Gastroesophageal sphincter (tissue), 4 donors: Measurements from ENCODE around the gene SOST. TPM values are rescaled to one million over a fixed set of nuclear protein-coding genes. Genes with fewer than 3 reads are reported as not detected.

ENCODE experiments used
- ATAC-seq: fragments of 150-250 bp; one replicate; pipeline ENCODE4 v1.9.1; 2016; ENCODE audit warnings: mild to moderate bottlenecking, moderate library complexity
- H3K27ac ChIP-seq, 4 donors: fragments of 200-600 bp; sonication (generic) in 3 of 4; 1 replicate in 3 of 4; 2 replicates in 1 of 4; pipeline ENCODE4 v1.5.1; 2016 to 2019
- H3K27me3 ChIP-seq: fragments of 200-600 bp; sonication (generic); one replicate; pipeline ENCODE4 v1.5.1; 2019
- H3K36me3 ChIP-seq, 2 donors: fragments of 200-600 bp; sonication (generic); one replicate each; pipeline ENCODE4 v1.5.1; 2019; ENCODE audit warnings: control low read depth in 1 of 2
- H3K4me1 ChIP-seq, 3 donors: fragments of 200-600 bp; sonication (generic); 1 replicate in 2 of 3; 2 replicates in 1 of 3; pipeline ENCODE4 v1.5.1; 2016 to 2019; ENCODE audit warnings: control low read depth in 2 of 3
- H3K4me3 ChIP-seq, 2 donors: fragments of 200-600 bp; sonication (generic); one replicate each; pipeline ENCODE4 v1.5.1; 2019; ENCODE audit warnings: mild to moderate bottlenecking in 1 of 2, moderate library complexity in 1 of 2
- H3K9me3 ChIP-seq, 3 donors: fragments of 200-600 bp; sonication (generic); one replicate each; pipeline ENCODE4 v1.5.1; 2017 to 2019; ENCODE audit warnings: control low read depth in 2 of 3
- EP300 ChIP-seq: sonication (generic); formaldehyde crosslinking; IDR thresholded peaks from one replicate; pipeline ENCODE4 v1.6.1; 2017; ENCODE audit warnings: antibody characterized with exemption, mild to moderate bottlenecking
- POLR2A ChIP-seq, 2 donors: fragments of 450-650 bp; IDR thresholded peaks; one replicate each; pipeline ENCODE4 v1.6.1; 2017; ENCODE audit warnings: antibody characterized with exemption in 2 of 2, mild to moderate bottlenecking in 2 of 2, moderate library complexity in 1 of 2
- POLR2AphosphoS5 ChIP-seq: sonication (generic); formaldehyde crosslinking; IDR thresholded peaks from one replicate; pipeline ENCODE4 v1.6.1; 2017; ENCODE audit warnings: antibody characterized with exemption
- WGBS, 2 donors: methylation state at CpG; one replicate each; pipeline ENCODE4 v1.1.5; 2018; ENCODE audit warnings: low coverage in 1 of 2; 5-methylcytosine and 5-hydroxymethylcytosine counted together
- total RNA-seq, 4 donors: library from RNA; depleted of rRNA; stranded (reverse); fragments of >200 nt; gene quantifications; one replicate each; pipeline ENCODE4 v1.1.0, GENCODE V29; 2016
- TF ChIP-seq, protein P1 (sequence below), 4 experiments: fragments of 200-600 bp in 2 of 4; fragments of 450-650 bp in 2 of 4; sonication (generic) in 1 of 4; IDR thresholded peaks; one replicate each; pipeline ENCODE4 v1.5.1; 2017 to 2019; ENCODE audit warnings: antibody characterized with exemption in 4 of 4, mild to moderate bottlenecking in 2 of 4, moderate library complexity in 2 of 4

SOST gene
- total RNA-seq, 4 donors from 2014 or later = 0.27 TPM; not detected in 3

DNA sequence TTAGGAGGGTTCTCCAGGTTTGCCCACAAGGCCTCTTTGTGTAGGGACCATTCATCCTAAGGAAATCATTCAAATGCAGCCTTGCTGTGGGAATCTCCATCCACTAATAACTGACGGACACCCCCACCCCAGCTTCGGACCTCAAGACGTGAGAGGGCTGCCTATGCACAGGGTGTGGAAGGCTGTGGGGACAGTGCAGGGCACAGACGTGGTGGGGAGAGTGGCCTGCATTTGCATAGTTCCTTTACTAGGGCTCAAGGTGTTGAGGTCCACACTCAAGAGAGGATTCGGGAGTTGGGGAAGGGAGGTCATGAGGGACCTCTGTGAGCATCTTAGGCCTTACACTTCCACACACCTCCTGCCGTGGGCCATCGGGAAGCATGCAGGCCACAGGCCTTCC is 10.4 kb upstream of the SOST start:
- peaks cover 0 to 34% (median 3%) of the 10 kb centered on the region in 3 donors for H3K4me1 ChIP-seq
- no peaks in the 10 kb centered on the region for H3K9me3 ChIP-seq
- TF ChIP-seq POLR2A (IDR thresholded peaks at IDR 0.05) (no peak), EP300 (no peak), POLR2AphosphoS5 (no peak)
- TF ChIP-seq, protein P1, sequence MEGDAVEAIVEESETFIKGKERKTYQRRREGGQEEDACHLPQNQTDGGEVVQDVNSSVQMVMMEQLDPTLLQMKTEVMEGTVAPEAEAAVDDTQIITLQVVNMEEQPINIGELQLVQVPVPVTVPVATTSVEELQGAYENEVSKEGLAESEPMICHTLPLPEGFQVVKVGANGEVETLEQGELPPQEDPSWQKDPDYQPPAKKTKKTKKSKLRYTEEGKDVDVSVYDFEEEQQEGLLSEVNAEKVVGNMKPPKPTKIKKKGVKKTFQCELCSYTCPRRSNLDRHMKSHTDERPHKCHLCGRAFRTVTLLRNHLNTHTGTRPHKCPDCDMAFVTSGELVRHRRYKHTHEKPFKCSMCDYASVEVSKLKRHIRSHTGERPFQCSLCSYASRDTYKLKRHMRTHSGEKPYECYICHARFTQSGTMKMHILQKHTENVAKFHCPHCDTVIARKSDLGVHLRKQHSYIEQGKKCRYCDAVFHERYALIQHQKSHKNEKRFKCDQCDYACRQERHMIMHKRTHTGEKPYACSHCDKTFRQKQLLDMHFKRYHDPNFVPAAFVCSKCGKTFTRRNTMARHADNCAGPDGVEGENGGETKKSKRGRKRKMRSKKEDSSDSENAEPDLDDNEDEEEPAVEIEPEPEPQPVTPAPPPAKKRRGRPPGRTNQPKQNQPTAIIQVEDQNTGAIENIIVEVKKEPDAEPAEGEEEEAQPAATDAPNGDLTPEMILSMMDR (IDR thresholded peaks at IDR 0.05) = no peak
- 76 to 90% methylated on average over 2 to 5 of the region's 7 CpGs for WGBS, 2 donors
- ATAC-seq = no peak
- H3K4me3 ChIP-seq = no peak overlapping the region
- no peaks in the 10 kb centered on the region for H3K27me3 ChIP-seq
- peak overlapping the region in 3 of 4 donors; percentile 19 to 43 (median 26) for H3K27ac ChIP-seq
- H3K36me3 ChIP-seq = peaks cover 0 to 80% of the 10 kb centered on the region in 2 donors

DNA sequence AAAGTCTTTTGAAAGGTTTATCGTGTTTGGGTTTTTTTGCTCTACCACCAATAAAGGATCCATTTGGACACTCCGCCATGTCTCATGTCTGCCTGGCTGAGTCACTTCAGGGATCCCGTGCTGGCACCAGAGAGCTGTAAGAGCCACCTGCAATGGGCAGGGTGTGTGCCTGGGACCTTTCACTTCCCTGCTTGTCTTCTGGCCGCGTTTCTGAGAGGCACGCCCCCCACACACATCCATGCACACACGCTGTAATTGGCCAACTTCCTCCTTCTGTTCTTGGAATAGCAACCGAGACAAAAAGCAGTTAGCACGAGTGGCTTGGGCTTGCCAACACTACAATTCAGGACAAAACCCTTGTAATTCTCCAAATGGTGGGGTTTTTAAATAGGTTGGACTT is 9.8 kb upstream of the SOST start:
- Histone ChIP-seq H3K36me3 (peaks cover 0 to 74% of the 10 kb centered on the region in 2 donors), H3K4me3 (no peak overlapping the region), H3K9me3 (no peaks in the 10 kb centered on the region), H3K4me1 (peaks cover 0 to 34% (median 3%) of the 10 kb centered on the region in 3 donors), H3K27ac (peak overlapping the region in 2 of 4 donors; percentile 19 to 26), H3K27me3 (no peaks in the 10 kb centered on the region)
- WGBS, 2 donors = 49 to 81% methylated on average over 2 to 5 of the region's 9 CpGs
- TF ChIP-seq POLR2AphosphoS5 (no peak), POLR2A (IDR thresholded peaks at IDR 0.05) (no peak), EP300 (no peak)
- TF ChIP-seq, protein P1 (IDR thresholded peaks at IDR 0.05) = no peak
- ATAC-seq = peak; percentile 66

DNA sequence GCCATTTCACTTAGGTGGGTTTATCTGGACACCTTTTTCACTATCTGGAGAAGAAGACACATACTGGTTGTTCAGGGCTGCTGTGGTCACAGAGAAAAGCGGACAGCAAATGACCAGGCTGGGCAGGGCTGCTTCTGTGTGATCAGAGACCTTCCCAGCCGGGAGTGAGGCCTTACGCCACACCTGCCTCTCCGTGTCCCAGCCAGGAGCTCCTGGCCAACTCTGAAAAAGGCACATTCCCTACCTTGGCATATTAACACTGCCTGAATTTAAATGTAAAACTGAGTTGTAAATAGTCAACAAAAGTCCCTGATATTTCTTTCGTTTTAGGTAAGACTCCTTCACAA is 9.1 kb upstream of the SOST start:
- TF ChIP-seq, protein P1 (IDR thresholded peaks at IDR 0.05) = no peak
- TF ChIP-seq EP300 = no peak
- TF ChIP-seq POLR2A (IDR thresholded peaks at IDR 0.05) = no peak
- TF ChIP-seq POLR2AphosphoS5 = no peak
- WGBS, 2 donors = 50 to 69% methylated on average over 2 to 5 of the region's 5 CpGs
- Histone ChIP-seq H3K9me3 (no peaks in the 10 kb centered on the region), H3K4me3 (no peak overlapping the region), H3K4me1 (peaks cover 0 to 32% (median 3%) of the 10 kb centered on the region in 3 donors), H3K36me3 (peaks cover 0 to 67% of the 10 kb centered on the region in 2 donors), H3K27ac (peak overlapping the region in 1 of 4 donors; percentile 15), H3K27me3 (no peaks in the 10 kb centered on the region)
- no peak for ATAC-seq

DNA sequence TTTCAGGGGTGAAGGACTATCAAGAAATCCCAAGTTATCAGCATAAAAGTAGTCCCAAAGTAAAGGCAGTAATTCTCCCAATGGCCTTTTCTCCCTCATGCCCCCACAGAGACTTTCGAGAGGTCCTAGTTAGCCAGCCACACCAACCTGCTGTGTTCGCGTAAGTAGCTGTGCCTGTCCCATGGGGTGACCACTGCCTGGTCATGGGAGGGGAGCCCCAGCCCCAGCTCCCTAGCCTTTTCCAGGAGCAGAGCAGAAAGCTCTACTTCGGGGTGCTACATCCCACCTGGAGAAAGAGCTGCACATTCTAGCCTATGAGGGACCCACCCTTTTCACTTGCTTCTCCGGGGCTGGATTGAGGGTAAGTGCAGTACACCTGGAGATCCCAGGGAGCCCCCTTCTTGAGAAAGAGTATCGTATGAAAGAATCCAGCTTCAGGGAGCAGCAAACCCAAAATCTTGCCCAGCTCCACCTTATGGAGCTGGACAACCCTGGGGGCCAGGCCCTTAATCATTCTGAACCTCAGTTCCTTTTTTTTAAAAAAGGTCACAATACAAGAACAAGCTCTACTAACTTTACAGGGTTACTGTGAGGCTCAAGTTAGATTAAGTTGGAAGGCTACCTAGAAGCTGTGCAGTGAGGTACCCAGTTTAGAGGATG is 8.6 kb upstream of the SOST start:
- H3K4me1 ChIP-seq = peaks cover 0 to 27% (median 3%) of the 10 kb centered on the region in 3 donors
- no peak for ATAC-seq
- TF ChIP-seq EP300 (no peak), POLR2A (IDR thresholded peaks at IDR 0.05) (no peak), POLR2AphosphoS5 (no peak)
- TF ChIP-seq, protein P1 (IDR thresholded peaks at IDR 0.05) = no peak
- no peaks in the 10 kb centered on the region for H3K9me3 ChIP-seq
- H3K27ac ChIP-seq = peak overlapping the region in 2 of 4 donors; percentile 1 to 26
- H3K4me3 ChIP-seq = no peak overlapping the region
- no peaks in the 10 kb centered on the region for H3K27me3 ChIP-seq
- peaks cover 0 to 62% of the 10 kb centered on the region in 2 donors for H3K36me3 ChIP-seq
- WGBS, 2 donors = 67 to 88% methylated on average over 3 of the region's 6 CpGs
